OCI-LY3 (cell line): ENCODE data around the gene STIL.
"Not testable (repeated sequence)": the region's sequence is repeated elsewhere in the genome, so short reads cannot be mapped to it uniquely, and the experiment has no call there.

Source experiments
- CTCF ChIP-seq: fragments of 200-600, 300-600 bp; sonication (generic); IDR thresholded peaks from 2 replicates; pipeline ENCODE4 v1.5.1; 2014; ENCODE audit warnings: antibody characterized with exemption, low read length, low read depth
- EZH2phosphoT487 ChIP-seq: fragments of 200-600 bp; shearing (Covaris generic); IDR thresholded peaks from 2 replicates; pipeline ENCODE4 v1.6.1; 2018; ENCODE audit warnings: antibody characterized with exemption, mixed run types, low read depth

GRCh38 chr1:47294863-47295262 lies 19.1 kb downstream of the STIL start:
- TF ChIP-seq CTCF, EZH2phosphoT487: not testable (repeated sequence)
